Activated CD8-positive, alpha-beta memory T cell treated with anti-CD3 and anti-CD28 coated beads for 4 hours (primary cell): ENCODE results near the gene SMYD5.
"Not testable (repeated sequence)": the region's sequence is repeated elsewhere in the genome, so short reads cannot be mapped to it uniquely, and the experiment has no call there.

ENCODE experiments used
- DNase-seq, 2 donors: peaks; one replicate each; pipeline ENCODE4 v3.0.0-alpha.2; 2020; ENCODE audit warnings: low read depth in 2 of 2

The SMYD5 gene

DNA sequence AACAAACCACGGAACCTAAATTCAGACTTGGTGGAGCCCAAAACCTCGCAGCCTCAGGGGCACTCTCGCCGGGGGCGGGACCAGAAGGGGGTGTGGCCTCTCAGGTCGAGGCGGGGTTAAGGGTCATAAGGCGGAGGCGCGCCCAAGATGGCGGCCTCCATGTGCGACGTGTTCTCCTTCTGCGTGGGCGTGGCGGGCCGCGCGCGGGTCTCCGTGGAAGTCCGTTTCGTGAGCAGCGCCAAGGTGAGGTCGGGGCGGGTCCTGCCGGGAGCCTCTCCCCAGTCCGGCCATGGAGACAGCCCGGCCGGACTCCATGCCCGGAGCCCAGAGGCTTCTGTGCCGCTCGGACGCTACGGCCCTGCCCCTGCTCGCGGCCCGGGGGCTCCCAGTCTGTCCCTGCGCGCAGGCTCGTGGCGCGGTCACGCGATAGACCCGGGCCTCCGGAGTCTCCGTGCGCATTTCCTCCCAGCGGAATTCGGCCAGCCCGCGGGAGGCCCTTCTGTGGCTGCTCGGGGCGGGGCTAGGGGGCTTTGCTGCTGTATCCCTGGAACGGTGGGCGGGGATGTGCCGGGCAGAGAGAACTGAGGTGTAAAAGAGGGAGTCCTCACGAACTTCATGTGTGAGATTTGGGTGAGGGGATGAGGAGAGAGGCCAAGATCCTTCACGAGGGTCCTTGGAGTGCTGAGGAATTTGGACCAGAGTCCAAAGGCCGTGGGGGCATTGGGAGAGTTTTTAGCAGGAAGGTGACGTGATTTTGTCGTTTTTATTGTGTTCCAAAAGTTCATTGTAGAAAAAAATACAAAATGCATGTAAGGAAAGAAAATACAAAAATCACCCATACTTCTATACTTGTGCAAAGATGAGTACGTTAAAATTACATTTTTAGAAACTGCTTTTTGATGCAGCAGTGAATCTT lies at the start of gene SMYD5:
Gene SMYD5 (plus strand): TSS at position 126 of the 916 bp plus-strand sequence. CDS start 22 bp downstream, at position 148.
- DNase-seq: peak; percentile 83 to 85

DNA sequence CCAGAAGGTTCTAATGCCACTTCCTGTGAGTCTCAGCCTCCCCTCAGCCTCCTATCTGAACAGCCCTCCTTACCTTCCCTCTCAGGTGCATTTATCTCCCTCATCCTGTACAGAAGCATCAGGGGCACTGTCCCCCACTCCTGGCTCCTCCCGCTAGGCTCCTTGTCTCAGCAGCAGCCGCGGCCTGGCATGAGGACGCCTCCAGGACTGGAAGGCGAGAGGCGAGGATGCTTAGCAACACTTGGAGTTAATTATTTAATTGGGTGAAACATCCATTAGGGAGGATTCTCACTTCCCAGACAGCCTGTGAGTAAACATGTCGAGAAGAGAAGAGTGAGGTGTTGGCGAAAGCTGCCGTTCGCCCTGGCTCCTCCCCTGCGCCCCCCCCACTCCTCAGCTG lies 48.1 kb upstream of the SMYD5 start:
- DNase-seq: not testable (repeated sequence)

DNA sequence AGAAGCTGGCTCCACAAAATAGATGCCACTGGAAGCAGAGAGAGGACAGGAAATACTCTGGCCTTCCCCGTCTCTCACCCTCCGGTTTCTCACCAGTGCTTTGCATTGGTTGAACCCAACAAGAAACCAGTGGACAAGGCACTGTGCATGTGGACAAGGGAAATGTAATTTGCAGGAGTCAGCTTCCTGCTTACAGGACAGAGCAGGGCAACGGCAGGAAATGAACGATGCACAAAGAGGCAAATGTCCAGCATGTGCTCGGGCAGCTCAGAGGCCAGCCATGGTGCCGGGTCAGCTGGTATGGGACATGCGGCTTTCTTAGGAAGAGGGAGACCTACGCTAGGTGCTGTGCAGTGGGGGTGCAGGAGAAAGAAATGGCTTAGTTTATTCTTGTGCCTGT lies 47.2 kb upstream of the SMYD5 start:
- not testable (repeated sequence) for DNase-seq

DNA sequence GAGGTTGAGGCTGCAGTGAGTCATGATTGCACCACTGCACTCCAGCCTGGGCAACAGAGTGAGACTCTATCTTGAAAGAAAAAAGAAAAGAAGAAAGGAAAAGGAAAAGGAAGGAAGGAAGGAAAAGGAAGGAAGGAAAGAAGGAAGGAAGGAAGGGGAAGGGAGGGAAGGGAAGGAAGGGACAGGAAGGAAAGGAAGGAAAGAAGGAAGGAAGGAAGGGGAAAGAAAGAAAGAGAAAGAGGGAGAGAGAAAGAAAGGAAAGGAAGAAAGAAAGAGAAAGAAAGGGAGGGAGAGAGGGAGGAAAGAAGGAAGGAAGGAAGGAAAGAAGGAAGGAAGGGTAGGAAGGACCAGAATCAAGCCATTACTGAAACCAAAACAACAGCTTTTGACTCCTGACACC lies 45.7 kb upstream of the SMYD5 start:
- DNase-seq: not testable (repeated sequence)

DNA sequence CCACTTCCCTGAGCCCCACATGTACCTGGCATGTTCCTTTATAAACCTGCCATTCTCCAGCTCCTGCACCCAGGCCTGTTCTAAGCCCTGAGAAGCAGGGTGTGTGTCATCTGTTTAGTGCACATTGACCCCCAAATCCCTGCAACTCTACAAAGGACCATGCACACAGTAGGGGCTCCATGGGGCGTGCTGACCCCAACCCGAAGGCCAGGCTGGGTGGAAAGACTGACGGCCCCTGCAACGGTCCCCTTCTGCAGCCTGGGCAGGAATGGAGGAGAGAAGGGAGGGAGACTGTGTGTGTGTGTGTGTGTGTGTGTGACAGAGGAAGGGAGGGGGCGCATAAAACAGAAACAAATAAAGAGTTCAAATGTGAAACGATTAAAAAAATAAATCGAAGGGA lies 43.7 kb upstream of the SMYD5 start:
- DNase-seq: not testable (repeated sequence)

DNA sequence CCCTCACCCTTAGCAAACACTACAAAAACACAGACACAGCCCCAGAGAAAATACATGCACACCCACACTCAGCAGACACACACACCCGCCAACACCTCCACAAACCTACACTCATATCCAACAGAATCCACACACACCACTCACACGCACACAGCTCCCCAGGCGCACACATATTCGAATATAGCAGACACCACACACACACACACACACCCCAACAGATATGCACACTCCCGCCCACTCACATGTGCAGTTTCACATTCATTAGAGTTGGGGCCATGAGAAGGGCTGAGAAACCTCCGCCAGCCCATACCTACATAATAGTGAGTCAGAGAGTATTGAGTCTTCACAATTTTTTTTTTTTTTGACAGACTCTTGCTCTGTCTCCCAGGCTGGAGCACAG lies 41.1 kb upstream of the SMYD5 start:
- no peak for DNase-seq

DNA sequence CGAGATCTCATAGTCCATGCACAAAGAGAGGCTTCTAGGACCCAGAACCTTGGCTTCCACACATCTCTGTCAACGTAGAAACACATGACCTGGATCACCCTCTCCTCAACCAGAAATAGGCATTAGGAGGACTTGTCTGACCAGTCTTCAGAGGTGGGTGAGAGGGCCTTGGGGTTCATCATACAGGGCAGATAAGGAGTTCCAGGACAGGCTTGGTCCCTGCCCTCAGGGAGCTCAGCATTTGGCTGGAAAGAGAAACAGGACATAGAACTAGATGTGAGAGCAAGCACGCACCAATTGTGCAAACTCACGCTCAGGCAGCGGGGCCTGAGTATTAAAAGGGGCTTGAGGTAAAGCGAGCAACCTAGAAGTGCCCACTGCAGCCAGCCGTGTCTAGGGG lies 40.3 kb upstream of the SMYD5 start:
- no peak for DNase-seq

DNA sequence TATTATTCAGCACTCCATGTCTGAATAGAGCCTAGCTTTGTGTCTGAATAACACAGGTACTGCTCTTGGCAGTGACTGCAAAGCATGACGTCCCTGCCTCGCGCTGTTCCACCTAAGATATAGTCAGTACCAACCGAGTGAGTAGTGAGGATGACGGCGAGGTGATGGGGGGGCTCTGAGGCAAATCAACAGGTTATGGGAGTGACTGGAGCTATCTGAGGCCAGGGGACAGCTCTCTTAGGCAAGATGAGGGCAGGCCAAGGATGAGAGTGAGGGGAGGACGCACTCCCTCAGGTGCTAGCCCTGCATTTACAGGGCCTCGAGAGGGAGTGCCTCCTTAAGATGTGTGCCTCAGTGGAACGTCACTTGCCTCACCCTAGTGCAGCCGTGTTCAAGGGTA lies 39.8 kb upstream of the SMYD5 start:
- DNase-seq: no peak

DNA sequence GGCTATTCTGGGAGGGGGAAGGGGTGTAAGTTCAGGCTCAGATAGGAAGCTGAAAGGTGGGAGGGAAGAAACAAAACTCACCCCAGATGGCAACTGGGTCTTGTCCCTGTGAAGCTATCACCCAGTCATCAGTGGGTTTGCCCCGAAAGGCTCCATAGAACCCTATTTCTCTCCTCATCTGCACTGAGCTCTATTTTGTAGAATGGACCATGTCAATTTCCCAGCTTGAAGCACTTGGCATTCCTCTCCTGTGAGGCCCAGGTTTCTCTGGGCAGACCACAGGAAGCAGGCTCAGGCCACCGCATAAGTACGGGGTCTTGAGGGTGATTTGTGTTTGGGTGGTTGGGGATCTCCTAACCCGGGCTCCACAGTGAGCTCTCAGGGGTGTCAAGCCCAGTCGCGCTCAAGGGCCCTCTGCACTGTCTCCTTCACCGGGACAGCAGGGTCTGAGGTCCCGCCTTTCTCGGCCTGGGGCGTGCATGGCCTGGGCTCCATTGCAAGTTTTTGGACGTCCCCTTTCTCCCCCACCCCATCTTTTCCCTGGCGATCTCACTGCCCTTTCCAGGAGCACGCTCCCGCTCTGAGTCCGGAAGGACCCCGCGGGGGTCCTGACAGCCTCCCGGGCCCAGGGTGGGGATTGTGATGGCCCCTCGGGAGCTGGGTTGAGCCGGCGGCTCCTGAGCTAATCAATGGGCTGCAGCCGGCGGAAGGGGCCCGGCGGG lies 38.9 kb upstream of the SMYD5 start:
- no peak for DNase-seq

DNA sequence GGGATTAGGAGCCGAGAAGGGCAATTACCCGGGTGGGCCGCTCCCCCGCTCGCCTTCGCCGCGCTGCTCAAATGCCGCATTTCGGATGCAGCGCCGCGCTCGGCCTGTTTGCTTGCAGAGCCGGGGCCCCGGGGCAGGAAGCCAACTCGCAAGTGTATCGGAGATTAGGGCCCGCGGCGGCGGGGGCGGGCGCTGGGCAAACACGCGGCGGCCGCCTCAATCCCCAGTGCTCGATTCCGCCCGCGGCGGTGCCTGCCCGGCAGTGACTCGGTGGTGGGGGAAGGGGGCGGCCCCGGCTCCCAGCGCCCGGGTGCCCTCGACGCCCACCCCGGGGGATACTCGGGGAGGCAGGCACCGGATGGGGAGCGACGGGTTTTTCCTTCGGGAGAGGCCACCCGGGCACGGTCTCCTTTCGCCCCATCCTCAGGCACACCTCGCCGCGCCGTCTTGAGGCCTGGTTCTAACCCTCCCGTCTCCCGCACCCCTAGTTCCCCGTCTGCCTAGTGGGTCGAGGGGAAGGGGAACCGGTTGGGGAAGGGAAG lies 38.3 kb upstream of the SMYD5 start:
- DNase-seq: peak; percentile 39 to 41

DNA sequence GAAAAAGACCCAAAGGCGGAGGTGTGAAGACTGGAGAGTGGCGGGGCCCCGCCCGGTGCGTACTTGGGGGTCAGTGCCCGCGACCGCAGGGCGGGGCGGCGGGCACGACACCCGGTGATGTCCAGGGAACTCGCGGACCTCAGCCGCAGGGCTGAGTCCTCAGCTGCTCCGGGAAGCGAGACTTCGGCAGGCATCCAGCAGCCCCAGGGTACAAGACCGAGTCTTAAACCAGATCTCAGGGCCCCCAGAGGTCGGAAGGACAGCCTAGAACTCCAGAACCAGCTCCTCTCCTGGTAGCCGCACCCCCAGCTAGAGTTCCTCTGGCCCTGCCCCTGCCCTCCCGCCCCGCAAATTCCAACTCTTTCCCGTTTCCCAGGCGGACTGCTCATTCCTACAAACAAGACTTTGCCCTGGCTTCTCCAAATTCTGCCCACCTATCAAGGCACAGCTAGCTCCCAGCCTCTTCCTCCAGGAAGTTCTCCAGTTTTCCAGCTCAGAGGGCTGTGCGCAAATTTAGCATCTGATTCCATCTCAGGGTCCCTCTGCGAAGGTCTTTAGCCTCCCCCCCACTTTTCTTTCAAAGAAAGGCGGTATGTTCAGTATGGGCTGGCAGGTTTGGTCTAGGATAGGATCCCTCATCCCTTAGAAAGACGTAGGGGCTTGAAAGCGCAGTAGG lies 37.7 kb upstream of the SMYD5 start:
- no peak for DNase-seq

DNA sequence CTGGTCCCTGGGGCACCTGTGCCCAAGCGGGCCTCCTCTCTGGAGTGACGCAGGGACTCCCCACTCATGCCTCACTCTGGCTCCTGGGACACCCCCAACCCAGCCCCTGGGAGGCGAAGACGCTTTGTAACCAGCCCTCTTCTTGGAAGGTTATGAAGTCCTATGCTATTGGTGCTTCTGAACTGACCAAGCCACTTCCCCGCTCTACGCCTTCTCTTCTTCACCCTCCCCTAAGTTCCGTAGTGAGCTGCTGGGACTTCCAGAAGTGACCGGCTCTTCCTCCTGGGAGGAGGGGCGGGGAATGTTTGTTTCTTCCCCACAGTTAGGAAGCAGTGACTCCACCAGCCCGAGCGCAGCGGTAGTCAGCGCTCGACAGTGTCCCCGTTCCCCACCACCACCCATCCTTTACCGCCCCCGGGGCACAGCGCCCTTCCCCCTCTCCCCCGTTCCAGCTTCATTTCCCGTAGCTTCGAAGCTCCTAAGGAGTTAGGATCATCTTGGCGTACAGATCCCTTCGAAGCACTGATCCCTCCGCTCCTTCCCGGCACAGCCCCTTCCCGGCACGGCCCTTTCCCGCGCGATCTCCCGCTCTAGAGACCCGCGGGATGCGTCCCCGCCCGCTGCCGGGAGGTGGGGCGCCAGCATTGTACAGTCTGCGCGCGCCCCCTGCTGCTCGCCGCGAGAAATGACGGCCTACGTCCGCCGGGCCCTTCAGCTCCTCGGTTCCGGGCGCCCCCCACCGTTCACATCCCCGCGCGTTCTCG lies 37.0 kb upstream of the SMYD5 start:
- peak; percentile 74 to 81 for DNase-seq

DNA sequence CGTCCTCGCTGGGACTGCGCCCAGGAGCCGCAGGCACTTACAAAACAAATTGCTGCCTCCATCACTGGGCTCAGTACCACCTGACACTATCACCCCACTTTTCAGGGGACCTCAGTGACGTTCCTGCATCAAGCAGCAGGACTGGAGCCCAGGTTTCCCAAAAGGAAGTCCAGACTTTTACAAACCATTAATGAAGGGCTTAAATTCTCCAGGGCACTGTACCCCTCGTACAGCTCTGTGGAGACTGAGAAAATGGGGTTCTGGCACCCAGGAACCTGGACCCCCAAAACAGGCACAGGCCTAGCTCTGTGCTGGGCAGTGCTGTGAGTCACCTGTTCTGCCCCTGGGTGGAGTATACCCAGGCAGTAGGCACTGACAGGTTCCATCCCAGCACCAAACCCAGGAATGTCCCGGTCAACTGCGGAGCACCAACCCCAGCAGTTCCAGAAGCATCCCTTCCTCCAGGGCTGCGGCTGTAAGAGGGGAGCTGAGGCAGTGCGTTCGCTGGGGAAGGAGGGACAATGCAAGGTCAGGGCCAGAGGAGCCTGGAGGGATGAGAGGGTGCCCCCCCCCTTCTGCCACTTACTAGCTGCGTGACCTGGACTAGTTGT lies 36.3 kb upstream of the SMYD5 start:
- no peak for DNase-seq

DNA sequence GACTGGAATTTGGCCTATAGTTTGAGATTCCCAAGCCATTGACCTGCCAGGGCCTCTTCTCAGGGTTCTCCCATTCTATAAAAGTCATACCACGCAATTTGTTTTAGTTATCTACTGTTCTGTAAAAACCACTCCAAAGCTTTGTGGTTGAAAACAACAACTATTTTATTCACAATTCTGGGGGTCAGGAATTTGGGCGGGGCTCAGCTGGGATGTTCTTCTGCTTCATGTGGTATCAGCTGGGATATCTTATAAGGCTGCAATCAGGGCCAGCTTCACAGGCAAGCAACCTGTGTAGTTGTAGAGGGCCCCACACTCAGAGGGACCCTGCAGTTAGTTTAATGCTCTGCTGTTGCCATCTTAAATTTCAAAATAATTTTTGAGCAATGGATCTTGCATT lies 28.1 kb upstream of the SMYD5 start:
- DNase-seq: no peak

DNA sequence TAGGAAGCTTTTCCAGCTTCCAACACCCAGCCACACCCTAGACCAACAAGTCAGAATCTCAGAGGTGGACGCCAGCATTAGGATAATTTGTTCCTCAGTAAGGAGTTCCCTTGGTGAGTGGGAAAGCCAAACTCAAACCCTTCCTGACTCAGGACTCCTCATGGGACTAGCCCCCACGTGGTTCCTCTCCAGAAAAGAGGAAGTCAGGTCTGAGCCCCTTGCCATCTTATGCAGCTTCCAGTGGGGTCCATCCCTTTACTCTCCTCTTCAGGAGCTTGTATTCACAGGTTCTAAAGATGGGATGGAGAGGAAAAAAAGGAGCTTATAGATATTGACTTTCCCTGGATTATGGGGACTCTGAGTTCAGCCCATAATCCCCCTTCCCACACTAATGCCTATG lies 26.5 kb upstream of the SMYD5 start:
- no peak for DNase-seq

DNA sequence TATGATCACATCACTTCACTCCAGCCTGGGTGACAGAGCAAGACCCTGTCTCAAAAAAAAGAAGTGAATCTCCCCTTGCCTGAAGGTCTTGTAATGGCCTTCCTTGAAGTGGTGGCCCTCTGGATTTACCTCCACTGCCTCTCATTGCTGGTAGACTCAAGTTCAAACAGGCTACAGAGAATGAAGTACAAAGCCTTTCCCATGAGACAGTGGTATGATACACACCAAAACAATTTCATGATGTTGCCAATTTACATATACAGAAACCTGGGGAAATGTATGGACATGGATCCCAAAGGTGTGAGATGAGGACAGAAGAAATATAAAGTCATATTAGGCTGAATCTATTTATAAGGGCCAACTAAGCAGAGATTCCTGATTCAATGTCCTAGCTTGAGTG lies 16.5 kb upstream of the SMYD5 start:
- no peak for DNase-seq

DNA sequence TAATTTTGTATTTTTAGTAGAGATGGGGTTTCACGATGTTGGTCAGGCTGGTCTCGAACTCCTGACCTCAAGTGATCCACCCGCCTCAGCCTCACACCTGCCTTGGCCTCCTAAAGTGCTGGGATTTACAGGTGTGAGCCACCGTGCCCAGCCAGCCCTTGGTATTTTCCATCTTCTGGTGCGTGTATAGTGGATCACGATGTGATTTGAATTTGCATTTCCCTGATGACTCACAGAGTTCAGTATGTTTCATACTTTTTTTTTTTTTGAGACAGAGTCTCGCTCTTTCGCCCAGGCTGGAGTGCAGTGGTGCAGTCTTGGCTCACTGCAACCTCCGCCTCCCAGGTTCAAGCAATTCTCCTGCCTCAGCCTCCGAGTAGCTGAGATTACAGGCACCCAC lies 13.8 kb upstream of the SMYD5 start:
- DNase-seq: not testable (repeated sequence)

DNA sequence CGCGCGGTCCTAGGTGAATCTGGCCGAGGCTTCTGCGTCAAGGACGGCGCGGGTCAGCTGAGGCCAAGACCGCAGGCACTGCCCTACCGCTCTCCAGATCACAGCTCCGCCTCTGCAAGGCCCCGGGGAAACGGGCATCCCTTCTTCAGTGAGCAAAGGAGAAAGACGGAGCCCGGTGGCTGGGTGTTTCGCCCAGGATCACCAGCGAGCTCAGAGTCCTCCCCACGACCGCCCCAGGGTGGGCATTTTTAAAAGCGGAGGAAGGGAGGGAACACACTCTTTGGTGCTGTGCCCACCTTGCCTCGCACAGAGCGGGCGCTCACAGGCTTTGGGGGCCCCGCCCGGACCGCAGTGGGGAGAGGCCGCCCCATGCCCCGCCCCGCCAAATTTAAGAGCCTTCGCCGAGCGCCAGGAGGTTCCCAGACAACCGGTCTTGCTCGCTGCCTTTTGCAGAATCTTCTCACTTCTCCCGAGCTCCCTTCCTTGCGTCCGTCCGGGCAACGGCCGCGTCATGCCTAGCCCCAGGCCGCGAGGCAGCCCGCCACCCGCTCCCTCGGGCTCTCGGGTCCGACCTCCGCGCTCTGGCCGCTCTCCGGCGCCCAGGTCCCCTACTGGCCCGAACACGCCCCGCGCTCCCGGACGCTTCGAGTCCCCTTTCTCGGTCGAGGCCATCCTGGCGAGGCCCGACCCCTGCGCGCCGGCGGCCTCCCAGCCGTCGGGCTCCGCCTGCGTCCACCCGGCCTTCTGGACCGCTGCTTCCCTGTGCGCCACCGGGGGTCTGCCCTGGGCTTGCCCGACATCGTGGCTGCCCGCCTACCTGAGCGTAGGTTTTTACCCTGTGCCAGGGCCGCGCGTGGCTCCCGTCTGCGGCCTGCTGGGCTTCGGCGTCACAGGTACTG lies 11.6 kb upstream of the SMYD5 start, which contains the start of gene NOTO:
Gene NOTO (plus strand): TSS at position 419 of the 899 bp plus-strand sequence. CDS start 93 bp downstream, at position 512.
- no peak for DNase-seq

DNA sequence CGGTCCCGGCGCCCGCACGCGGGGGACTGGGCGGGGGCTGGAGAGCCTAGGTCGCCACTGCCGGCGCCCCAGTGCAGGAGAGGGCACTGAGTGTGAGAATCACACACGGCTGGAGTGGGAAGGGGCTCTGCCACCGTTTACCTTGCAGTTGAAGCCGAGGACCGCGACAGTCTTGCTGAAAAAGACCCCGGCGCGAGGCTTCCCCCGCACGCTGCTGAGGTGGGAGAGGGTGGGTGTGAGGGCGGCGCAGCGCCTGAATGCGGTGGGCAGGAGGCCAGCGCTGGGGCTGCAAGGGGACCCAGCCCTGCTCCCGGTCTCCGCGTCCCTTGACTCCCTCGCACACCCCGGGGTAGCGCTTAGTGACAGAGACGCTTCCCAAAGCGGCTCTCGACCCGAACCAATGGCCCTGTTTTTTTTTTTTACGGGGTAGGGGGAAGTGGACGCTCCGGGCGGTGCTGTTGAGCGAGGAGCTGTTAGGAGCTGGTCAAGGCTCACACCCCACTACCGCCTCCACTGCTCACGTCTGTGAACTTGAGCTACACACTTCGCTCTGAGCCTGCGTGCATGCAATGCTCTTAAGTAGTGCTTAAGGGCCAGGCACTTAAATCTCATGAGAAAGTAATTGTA lies 10.9 kb upstream of the SMYD5 start:
- DNase-seq: no peak
